Sigmoid colon (tissue), 4 donors: Measurements from ENCODE around the gene PARD3.

Experiments
- CTCF ChIP-seq, 4 experiments: fragments of 450-650 bp in 3 of 4; fragments of 200-600 bp in 1 of 4; IDR thresholded peaks; one replicate each; pipeline ENCODE4 v1.5.1; 2016 to 2019; ENCODE audit warnings: antibody characterized with exemption in 4 of 4, mild to moderate bottlenecking in 3 of 4, moderate library complexity in 2 of 4
- EP300 ChIP-seq, 4 donors: sonication (generic); formaldehyde crosslinking; IDR thresholded peaks; one replicate each; pipeline ENCODE4 v1.6.1; 2017; ENCODE audit warnings: antibody characterized with exemption in 4 of 4
- POLR2A ChIP-seq, 2 donors: fragments of 450-650 bp; IDR thresholded peaks; one replicate each; pipeline ENCODE4 v1.6.1; 2016; ENCODE audit warnings: antibody characterized with exemption in 2 of 2, mild to moderate bottlenecking in 2 of 2, moderate library complexity in 2 of 2

- TF ChIP-seq POLR2A (IDR thresholded peaks at IDR 0.05) (no peak), CTCF (IDR thresholded peaks at IDR 0.05) (no peak), EP300 (IDR thresholded peaks at IDR 0.05) (no peak)
These were observed 717.4 kb downstream of the PARD3 start for GRCh38 chr10:34097682-34098081.
